Left lung (tissue), 10 donors: ENCODE results near the gene GMPR. TPM values are rescaled to one million over a fixed set of nuclear protein-coding genes. Genes with fewer than 3 reads are reported as not detected.

Experiments used
- ATAC-seq: fragments of 200-7000 bp; cut with Tn5 transposase; one replicate; pipeline ENCODE4 v1.9.1; 2020; ENCODE audit warnings: moderate library complexity
- DNase-seq, 4 donors: peaks; one replicate each; pipeline ENCODE4 v3.0.0-alpha.2; 2013 to 2020
- H3K27ac ChIP-seq, 2 donors: fragments of 200-600 bp; sonication (generic) in 1 of 2; one replicate each; pipeline versions ENCODE4 v1.5.0 to v1.8.0; 2020 to 2021
- H3K27me3 ChIP-seq, 2 donors: fragments of 200-600 bp; sonication (generic) in 1 of 2; one replicate each; pipeline versions ENCODE4 v1.5.0 to v1.8.0; 2020 to 2021
- H3K36me3 ChIP-seq, 2 donors: fragments of 200-600 bp; sonication (generic) in 1 of 2; one replicate each; pipeline versions ENCODE4 v1.5.0 to v1.8.0; 2020 to 2021
- H3K4me1 ChIP-seq, 2 donors: fragments of 200-600 bp; one replicate each; pipeline ENCODE4 v1.8.0; 2021
- H3K4me3 ChIP-seq, 2 donors: fragments of 200-600 bp; sonication (generic) in 1 of 2; one replicate each; pipeline versions ENCODE4 v1.5.0 to v1.8.0; 2020 to 2021; ENCODE audit warnings: mild to moderate bottlenecking in 1 of 2
- H3K9me3 ChIP-seq, 2 donors: fragments of 200-600 bp; sonication (generic) in 1 of 2; one replicate each; pipeline versions ENCODE4 v1.5.0 to v1.8.0; 2020 to 2021
- CTCF ChIP-seq, 2 donors: fragments of 200-600 bp; sonication (generic) in 1 of 2; IDR thresholded peaks; one replicate each; pipeline versions ENCODE4 v1.5.0 to v1.8.0; 2021; ENCODE audit warnings: antibody characterized with exemption in 2 of 2
- intact Hi-C, 2 donors: fragments of 100-400 bp; cut with DNase I; formaldehyde crosslinking; loops; one replicate each; pipeline versions ENCODE4 v1.11.2 to v1.14.2; 2022
- polyA plus RNA-seq, 6 donors: library from polyadenylated mRNA; unstranded; fragments of 120-200 nt; gene quantifications; one replicate each; pipeline ENCODE4 v1.2.1, GENCODE V29; 2013; ENCODE audit not compliant: insufficient read length in 6 of 6
- total RNA-seq, 2 donors: library from RNA; stranded (reverse); fragmentation: NEBNext Ultra II Directional; extraction: Animal tissue kit (Norgen Biotek cat#: 25700); gene quantifications; one replicate each; pipeline ENCODE4 v1.2.1, GENCODE V29; 2021
- donor health status: DM: no; HTN: yes; CAD: no.
- donor health status: DM: no; HTN: no; CAD: no.

Gene GMPR
- total and polyA plus RNA-seq, 8 donors: 3.8 to 16.1 (median 7.0) TPM

GRCh38 chr6:16292432-16292831 is 54.0 kb downstream of the GMPR start:
- H3K9me3 ChIP-seq: no peaks in the 10 kb centered on the region
- no peak for DNase-seq
- no peaks in the 10 kb centered on the region for H3K4me1 ChIP-seq
- H3K27me3 ChIP-seq: no peaks in the 10 kb centered on the region
- H3K4me3 ChIP-seq: no peak overlapping the region
- intact Hi-C loops: no loop called here
- H3K36me3 ChIP-seq: peaks cover 0 to 1% of the 10 kb centered on the region in 2 donors
- no peak overlapping the region for H3K27ac ChIP-seq
- ATAC-seq: no peak
- no peak for TF ChIP-seq CTCF (IDR thresholded peaks at IDR 0.05)

DNA sequence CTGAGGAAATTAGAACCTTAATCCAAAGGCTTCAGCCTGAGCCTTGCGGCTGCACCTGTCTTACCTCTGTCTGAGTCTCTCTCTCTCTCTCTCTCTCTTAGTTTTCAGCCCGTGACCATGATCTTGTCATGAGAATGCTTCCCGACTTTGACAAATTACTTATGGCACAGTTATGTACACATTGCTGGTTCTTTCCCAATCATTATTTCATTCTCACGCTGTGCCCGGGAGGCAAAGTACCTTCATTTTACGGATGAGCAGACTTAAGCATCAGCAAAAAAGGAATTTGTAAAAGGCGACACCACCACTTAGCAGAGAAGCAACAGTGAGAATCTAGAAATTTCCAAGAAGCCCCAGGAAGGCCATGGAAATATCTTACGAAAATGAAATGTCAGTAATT is 54.6 kb downstream of the GMPR start:
- no peak overlapping the region for H3K4me3 ChIP-seq
- no peak for ATAC-seq
- no peaks in the 10 kb centered on the region for H3K4me1 ChIP-seq
- H3K27me3 ChIP-seq: no peaks in the 10 kb centered on the region
- no peak overlapping the region for H3K27ac ChIP-seq
- intact Hi-C loops: no loop called here
- H3K36me3 ChIP-seq: peaks cover 0 to 6% of the 10 kb centered on the region in 2 donors
- TF ChIP-seq CTCF (IDR thresholded peaks at IDR 0.05): no peak
- H3K9me3 ChIP-seq: no peaks in the 10 kb centered on the region
- DNase-seq: no peak

- ATAC-seq (no peak), DNase-seq (no peak)
- H3K4me3 ChIP-seq: no peak overlapping the region
- peaks cover 0 to 7% of the 10 kb centered on the region in 2 donors for H3K36me3 ChIP-seq
- intact Hi-C loops: no loop called here
- no peak for TF ChIP-seq CTCF (IDR thresholded peaks at IDR 0.05)
- no peaks in the 10 kb centered on the region for H3K4me1 ChIP-seq
- no peak overlapping the region for H3K27ac ChIP-seq
- H3K27me3 ChIP-seq: no peaks in the 10 kb centered on the region
- no peaks in the 10 kb centered on the region for H3K9me3 ChIP-seq
Measured at GRCh38 chr6:16294371-16294770, 56.0 kb downstream of the GMPR start.

DNA sequence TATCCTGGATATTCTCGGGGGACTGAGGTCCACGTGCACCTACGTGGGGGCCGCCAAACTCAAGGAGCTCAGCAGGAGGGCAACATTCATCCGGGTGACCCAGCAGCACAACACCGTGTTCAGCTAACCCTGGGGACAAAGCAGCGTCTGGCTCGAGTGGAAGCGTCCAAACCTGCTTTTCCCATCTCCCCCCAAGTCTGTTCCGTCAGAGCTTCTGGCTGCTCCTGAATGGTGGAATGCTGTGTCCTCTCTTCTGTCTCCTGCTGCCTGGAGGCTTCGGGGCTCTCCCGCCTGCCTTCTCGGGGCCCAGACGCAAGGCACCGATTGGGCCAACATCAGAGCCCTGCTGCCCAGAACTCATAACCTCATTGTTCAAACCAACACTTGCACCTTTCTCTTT is 56.7 kb downstream of the GMPR start:
- Histone ChIP-seq H3K9me3 (no peaks in the 10 kb centered on the region), H3K27ac (no peak overlapping the region), H3K27me3 (no peaks in the 10 kb centered on the region), H3K36me3 (peaks cover 0 to 7% of the 10 kb centered on the region in 2 donors), H3K4me3 (no peak overlapping the region), H3K4me1 (no peaks in the 10 kb centered on the region)
- no peak for ATAC-seq
- no peak for DNase-seq
- intact Hi-C loops: no loop called here
- no peak for TF ChIP-seq CTCF (IDR thresholded peaks at IDR 0.05)

DNA sequence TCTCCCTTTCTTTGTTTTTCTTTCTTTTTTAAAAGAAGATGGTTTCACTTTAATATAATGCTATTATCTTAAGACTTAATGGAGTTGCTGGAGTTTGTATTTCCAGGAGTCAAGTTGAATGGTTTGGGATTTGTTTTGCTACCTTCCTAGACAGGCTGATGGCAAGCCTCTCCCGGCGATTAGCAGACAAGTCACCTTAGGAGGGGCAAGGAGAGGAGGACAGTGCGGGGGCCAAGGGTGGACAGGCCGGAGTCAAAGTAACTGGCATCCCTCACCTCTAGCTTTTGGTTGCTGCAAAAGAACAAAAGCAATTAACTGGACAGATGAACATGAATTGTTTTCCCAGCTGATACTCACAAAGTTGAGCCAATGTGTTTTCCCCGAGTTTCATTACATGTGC is 57.1 kb downstream of the GMPR start:
- DNase-seq (no peak), ATAC-seq (no peak)
- Histone ChIP-seq H3K27me3 (no peaks in the 10 kb centered on the region), H3K4me1 (no peaks in the 10 kb centered on the region), H3K27ac (no peak overlapping the region), H3K4me3 (no peak overlapping the region), H3K9me3 (no peaks in the 10 kb centered on the region), H3K36me3 (peaks cover 0 to 7% of the 10 kb centered on the region in 2 donors)
- intact Hi-C loops: no loop called here
- no peak for TF ChIP-seq CTCF (IDR thresholded peaks at IDR 0.05)
